GM23338 (cell line): ENCODE results near the gene SLC6A13. TPM values are rescaled to one million over a fixed set of nuclear protein-coding genes. Genes with fewer than 3 reads are reported as not detected.

Experiments used
- ATAC-seq: fragments of 200-7000 bp; cut with Tn5 transposase; 3 replicates; pipeline ENCODE4 v1.9.1; 2020
- DNase-seq: peaks from one replicate; pipeline ENCODE4 v3.0.0-alpha.2; 2015; ENCODE audit warnings: low spot score
- H2AFZ ChIP-seq: fragments of 200-600 bp; sonication (generic); 2 replicates; pipeline ENCODE4 v1.8.0; 2016; ENCODE audit warnings: antibody characterized with exemption, mild to moderate bottlenecking, moderate library complexity
- H3F3A ChIP-seq: fragments of 200-600 bp; sonication (generic); replicated peaks from 2 replicates; pipeline ENCODE4 v1.8.0; 2017; ENCODE audit warnings: antibody characterized with exemption, mixed run types, low read depth
- H3K27ac ChIP-seq: fragments of 200-600 bp; sonication (generic); 2 replicates; pipeline ENCODE4 v1.6.1; 2016; ENCODE audit warnings: low read depth
- H3K27me3 ChIP-seq: fragments of 200-600 bp; sonication (generic); 2 replicates; pipeline ENCODE4 v1.8.0; 2016; ENCODE audit warnings: mild to moderate bottlenecking, mixed run types, moderate library complexity; ENCODE audit not compliant: insufficient read depth
- H3K36me3 ChIP-seq: fragments of 200-600 bp; sonication (generic); 2 replicates; pipeline ENCODE4 v1.8.0; 2016; ENCODE audit warnings: mild to moderate bottlenecking; ENCODE audit not compliant: insufficient read depth
- H3K4me1 ChIP-seq: fragments of 200-600 bp; sonication (generic); 2 replicates; pipeline ENCODE4 v1.8.0; 2016; ENCODE audit warnings: mild to moderate bottlenecking, moderate library complexity; ENCODE audit not compliant: insufficient read depth
- H3K4me2 ChIP-seq: fragments of 200-600 bp; sonication (generic); 2 replicates; pipeline ENCODE4 v1.7.1; 2017; ENCODE audit warnings: mixed run types
- H3K4me3 ChIP-seq: fragments of 200-600 bp; sonication (generic); 2 replicates; pipeline ENCODE4 v1.6.1; 2016; ENCODE audit warnings: mixed run types
- H3K79me2 ChIP-seq: fragments of 200-600 bp; sonication (generic); replicated peaks from 2 replicates; pipeline ENCODE4 v1.8.0; 2017; ENCODE audit warnings: mild to moderate bottlenecking; ENCODE audit not compliant: insufficient read depth
- H3K9me2 ChIP-seq: fragments of 200-600 bp; sonication (generic); 2 replicates; pipeline ENCODE4 v1.8.0; 2017; ENCODE audit not compliant: insufficient read depth
- H4K20me1 ChIP-seq: fragments of 200-600 bp; sonication (generic); replicated peaks from 2 replicates; pipeline ENCODE4 v1.8.0; 2017; ENCODE audit warnings: mild to moderate bottlenecking; ENCODE audit not compliant: insufficient read depth
- H3K27ac Mint-ChIP-seq: 2 replicates; pipeline ENCODE4 v1.8.0; 2020; ENCODE audit warnings: inconsistent platforms, mild to moderate bottlenecking, moderate library complexity, mixed read lengths
- H3K27me3 Mint-ChIP-seq: 3 replicates; pipeline ENCODE4 v1.8.0; 2022; ENCODE audit warnings: low read depth, mild to moderate bottlenecking, moderate library complexity, mixed read lengths, inconsistent platforms; ENCODE audit not compliant: insufficient read depth, poor library complexity
- H3K36me3 Mint-ChIP-seq: 3 replicates; pipeline ENCODE4 v1.8.0; 2021; ENCODE audit warnings: low read depth, mild to moderate bottlenecking, inconsistent platforms, moderate library complexity, mixed read lengths
- H3K4me1 Mint-ChIP-seq: 3 replicates; pipeline ENCODE4 v1.8.0; 2020; ENCODE audit warnings: mild to moderate bottlenecking, inconsistent platforms, mixed read lengths
- H3K4me3 Mint-ChIP-seq: 3 replicates; pipeline ENCODE4 v1.8.0; 2021; ENCODE audit warnings: moderate library complexity, mild to moderate bottlenecking, inconsistent platforms, mixed read lengths
- H3K9me3 Mint-ChIP-seq: 3 replicates; pipeline ENCODE4 v1.8.0; 2020; ENCODE audit warnings: moderate library complexity, mild to moderate bottlenecking, inconsistent platforms, mixed read lengths
- CREB1 ChIP-seq: fragments of 250-450 bp; sonication (Bioruptor Pico); IDR thresholded peaks from 2 replicates; pipeline ENCODE4 v1.5.0; 2020; ENCODE audit warnings: low read depth, mild to moderate bottlenecking, moderate library complexity
- CTCF ChIP-seq, 2 experiments: fragments of 200-600 bp in 1 of 2; sonication (generic) in 1 of 2; conservative IDR thresholded peaks; 2 replicates each; pipeline versions ENCODE4 v1.5.1 to v1.6.1; 2016 to 2017; ENCODE audit warnings: antibody characterized with exemption in 2 of 2, low read depth in 2 of 2, mild to moderate bottlenecking in 2 of 2, moderate library complexity in 1 of 2
- ETS1 ChIP-seq: IDR thresholded peaks from 2 replicates; pipeline ENCODE4 v1.6.1; 2016; ENCODE audit warnings: antibody characterized with exemption
- EZH2 ChIP-seq: fragments of 200-600 bp; sonication (generic); IDR thresholded peaks from one replicate; pipeline ENCODE4 v1.8.0; 2017; ENCODE audit warnings: antibody characterized with exemption, mild to moderate bottlenecking, low read depth; ENCODE audit not compliant: unreplicated experiment
- EZH2phosphoT487 ChIP-seq: fragments of 200-600 bp; sonication (generic); IDR thresholded peaks from one replicate; pipeline ENCODE4 v1.8.1; 2018; ENCODE audit warnings: antibody characterized with exemption; ENCODE audit not compliant: unreplicated experiment
- JUNB ChIP-seq: IDR thresholded peaks from one replicate; pipeline ENCODE4 v1.6.1; 2016; ENCODE audit warnings: antibody characterized with exemption; ENCODE audit not compliant: unreplicated experiment
- NANOG ChIP-seq: IDR thresholded peaks from 2 replicates; pipeline ENCODE4 v1.6.1; 2016; ENCODE audit warnings: antibody characterized with exemption, borderline replicate concordance
- POLR2AphosphoS5 ChIP-seq: IDR thresholded peaks from 2 replicates; pipeline ENCODE4 v1.6.1; 2016; ENCODE audit warnings: antibody characterized with exemption, low read depth
- REST ChIP-seq: IDR thresholded peaks from one replicate; pipeline ENCODE4 v1.6.1; 2018; ENCODE audit warnings: antibody characterized with exemption; ENCODE audit not compliant: unreplicated experiment
- STAT1 ChIP-seq: IDR thresholded peaks from one replicate; pipeline ENCODE4 v1.6.1; 2016; ENCODE audit warnings: antibody characterized with exemption; ENCODE audit not compliant: unreplicated experiment
- ZNF114 ChIP-seq: fragments of 250-450 bp; sonication (Bioruptor Pico); IDR thresholded peaks from 2 replicates; pipeline ENCODE4 v1.5.0; 2020; ENCODE audit warnings: mild to moderate bottlenecking, moderate library complexity
- ZNF331 ChIP-seq: fragments of 250-450 bp; sonication (Bioruptor Pico); IDR thresholded peaks from 2 replicates; pipeline ENCODE4 v1.5.0; 2020; ENCODE audit warnings: low read depth, mild to moderate bottlenecking, moderate library complexity
- ZNF462 ChIP-seq: fragments of 250-450 bp; sonication (Bioruptor Pico); IDR thresholded peaks from 2 replicates; pipeline ENCODE4 v1.5.0; 2020; ENCODE audit warnings: mild to moderate bottlenecking, moderate library complexity
- polyA plus RNA-seq: library from polyadenylated mRNA; unstranded; fragments of >200 nt; fragmentation: Nextera tagmentation; extraction: Ambion mirVana; gene quantifications from 2 replicates; pipeline ENCODE4 v1.2.1, GENCODE V29; 2016
- total RNA-seq: library from RNA; depleted of rRNA; stranded (reverse); fragments of >200 nt; shearing (Covaris generic); gene quantifications from 2 replicates; pipeline ENCODE4 v1.2.3, GENCODE V29; 2014

SLC6A13 gene
- total and polyA plus RNA-seq, 2 experiments from 2014 or later = not detected

- TF ChIP-seq ZNF462 (CRISPR knock-in tag) = no peak
Observed at GRCh38 chr12:174596-174995, 88.0 kb downstream of the SLC6A13 start (continued).

GRCh38 chr12:174124-174523 is 88.5 kb downstream of the SLC6A13 start:
- no peaks in the 10 kb centered on the region for H3K9me2 ChIP-seq
- ATAC-seq (no peak), DNase-seq (no peak)
- Mint-ChIP-seq H3K9me3 (no peaks in the 10 kb centered on the region), H3K4me1 (peaks cover 54% of the 10 kb centered on the region), H3K36me3 (no peaks in the 10 kb centered on the region), H3K27ac (no peak overlapping the region), H3K27me3 (peaks cover 24% of the 10 kb centered on the region), H3K4me3 (no peak overlapping the region)
- no peak overlapping the region for H3K4me2 ChIP-seq
- H2AFZ ChIP-seq = no peak overlapping the region
- no peaks in the 10 kb centered on the region for H3K36me3 ChIP-seq
- no peaks in the 10 kb centered on the region for H3K79me2 ChIP-seq
- no peaks in the 10 kb centered on the region for H3K27me3 ChIP-seq
- H3K4me3 ChIP-seq = no peak overlapping the region
- no peaks in the 10 kb centered on the region for H4K20me1 ChIP-seq
- no peak overlapping the region for H3K27ac ChIP-seq
- H3F3A ChIP-seq = no peaks in the 10 kb centered on the region
- H3K4me1 ChIP-seq = peaks cover 11% of the 10 kb centered on the region; the same call in 1 of the 2 replicates
- TF ChIP-seq ZNF331 (CRISPR knock-in tag) = no peak
- TF ChIP-seq NANOG = no peak
- no peak for TF ChIP-seq EZH2
- TF ChIP-seq POLR2AphosphoS5 = no peak
- no peak for TF ChIP-seq ZNF114 (CRISPR knock-in tag)
- TF ChIP-seq CTCF (conservative IDR thresholded peaks at IDR 0.05; ENCODE audit: low read depth in 2 of 2) = no peak
- no peak for TF ChIP-seq STAT1
- TF ChIP-seq REST = no peak
- no peak for TF ChIP-seq ETS1
- TF ChIP-seq EZH2phosphoT487 = no peak
- TF ChIP-seq JUNB = no peak
- TF ChIP-seq CREB1 = no peak
